Keratinocyte (primary cell): Measurements from ENCODE around the gene TMEM176B. TPM values are rescaled to one million over a fixed set of nuclear protein-coding genes. Genes with fewer than 3 reads are reported as not detected.
A peak's percentile ranks its signal among the peaks of the same experiment; 100 is the strongest.

Experiments
- DNase-seq: peaks from one replicate; pipeline ENCODE4 v3.0.0-alpha.2; 2011; ENCODE audit warnings: low read depth, missing footprints, low spot score
- FAIRE-seq: peaks from 2 replicates; lab custom pipeline; 2011; peaks lifted over from hg19 to GRCh38; lab: Jason Lieb, UNC
- H2AFZ ChIP-seq: 2 replicates; pipeline ENCODE4 v1.6.0; 2012; ENCODE audit warnings: low read length, control low read depth, inconsistent platforms; ENCODE audit not compliant: control insufficient read depth
- H3K27ac ChIP-seq: 2 replicates; pipeline ENCODE4 v1.5.1; 2011; ENCODE audit warnings: low read length; ENCODE audit not compliant: control insufficient read depth, insufficient read depth
- H3K27me3 ChIP-seq: 3 replicates; pipeline ENCODE4 v1.6.0; 2011; ENCODE audit warnings: low read length; ENCODE audit not compliant: control insufficient read depth, insufficient read depth; ENCODE audit errors: extremely low read depth
- H3K36me3 ChIP-seq, 2 experiments: 2 replicates in 1 of 2; 3 replicates in 1 of 2; pipeline ENCODE4 v1.5.1; 2011; ENCODE audit warnings: low read length in 2 of 2, mild to moderate bottlenecking in 1 of 2; ENCODE audit not compliant: control insufficient read depth in 2 of 2, insufficient read depth in 2 of 2; ENCODE audit errors: extremely low read depth in 1 of 2
- H3K4me1 ChIP-seq: 3 replicates; pipeline ENCODE4 v1.5.1; 2011; ENCODE audit warnings: low read length; ENCODE audit not compliant: control insufficient read depth, insufficient read depth; ENCODE audit errors: extremely low read depth
- H3K4me2 ChIP-seq: 3 replicates; pipeline ENCODE4 v1.6.0; 2011; ENCODE audit warnings: low read depth, low read length; ENCODE audit not compliant: control insufficient read depth, insufficient read depth; ENCODE audit errors: extremely low read depth
- H3K4me3 ChIP-seq, 3 experiments: fragments of 200-600 bp in 1 of 3; sonication (generic) in 1 of 3; 2 replicates in 2 of 3; 3 replicates in 1 of 3; pipeline ENCODE4 v1.5.1; 2011 to 2016; ENCODE audit warnings: low read length in 3 of 3, mild to moderate bottlenecking in 3 of 3, control low read depth in 2 of 3, inconsistent platforms in 1 of 3, low read depth in 1 of 3, mixed read lengths in 1 of 3, mixed run types in 1 of 3, moderate library complexity in 1 of 3; ENCODE audit not compliant: control insufficient read depth in 2 of 3, insufficient read depth in 2 of 3; ENCODE audit errors: extremely low read depth in 1 of 3
- H3K79me2 ChIP-seq: 2 replicates; pipeline ENCODE4 v1.6.0; 2012; ENCODE audit warnings: low read length; ENCODE audit not compliant: control insufficient read depth, insufficient read depth
- H3K9ac ChIP-seq: 3 replicates; pipeline ENCODE4 v1.6.0; 2011; ENCODE audit warnings: low read length; ENCODE audit not compliant: control insufficient read depth, insufficient read depth; ENCODE audit errors: extremely low read depth
- H3K9me1 ChIP-seq: 3 replicates; pipeline ENCODE4 v1.6.0; 2011; ENCODE audit warnings: low read length; ENCODE audit not compliant: control insufficient read depth, insufficient read depth; ENCODE audit errors: extremely low read depth
- H3K9me3 ChIP-seq: 2 replicates; pipeline ENCODE4 v1.5.1; 2012; ENCODE audit warnings: low read depth, low read length; ENCODE audit not compliant: control insufficient read depth
- H4K20me1 ChIP-seq: 3 replicates; pipeline ENCODE4 v1.6.0; 2011; ENCODE audit warnings: low read length; ENCODE audit not compliant: control insufficient read depth, insufficient read depth; ENCODE audit errors: extremely low read depth
- CTCF ChIP-seq, 3 experiments: IDR thresholded peaks in 1 of 3; conservative IDR thresholded peaks in 1 of 3; optimal IDR thresholded peaks in 1 of 3; 2 replicates in 2 of 3; 3 replicates in 1 of 3; pipeline versions ENCODE3 to v1.5.1; 2011; ENCODE audit warnings: low read length in 3 of 3, mild to moderate bottlenecking in 3 of 3, moderate library complexity in 2 of 3, control low read depth in 1 of 3, inconsistent platforms in 1 of 3; ENCODE audit not compliant: insufficient read depth in 2 of 3; ENCODE audit errors: extremely low read depth in 1 of 3
- EZH2 ChIP-seq: IDR thresholded peaks from one replicate; pipeline ENCODE4 v1.6.1; 2012; ENCODE audit warnings: inconsistent platforms, mild to moderate bottlenecking, low read length, moderate library complexity
- dilution Hi-C: fragments of 300-500 bp; cut with MboI; formaldehyde crosslinking; loops from one replicate; pipeline ENCODE4 v1.7.0; 2020; ENCODE audit warnings: low sequenced_read_pairs; ENCODE audit not compliant: extremely low pct_ligation_motif_present
- polyA plus RNA-seq, 5 experiments: library from polyadenylated mRNA; depleted of rRNA in 3 of 5; stranded (reverse) in 3 of 5; stranded (forward) in 1 of 5; unstranded in 1 of 5; fragments of >200 nt; gene quantifications; 1 replicate in 1 of 5; 2 replicates in 3 of 5; 3 replicates in 1 of 5; pipeline versions ENCODE4 v1.2.1 to v1.2.3, GENCODE V29; 2011 to 2012; ENCODE audit warnings: missing spikeins in 2 of 5, low read depth in 1 of 5, low replicate concordance in 1 of 5

TMEM176B gene
- polyA plus RNA-seq, 1 donor (not counting 4 experiments of a cell fraction or from before 2014, with no cell fraction given): not detected

GRCh38 chr7:150780292-150780691, 19.9 kb downstream of the TMEM176B start:
- TF ChIP-seq CTCF (optimal IDR thresholded peaks at IDR 0.05 in 1 of 3, IDR thresholded peaks at IDR 0.05 in 1 of 3, conservative IDR thresholded peaks at IDR 0.05 in 1 of 3; ENCODE audit: extremely low read depth in 1 of 3, insufficient read depth in 2 of 3, low read length in 3 of 3) (no peak), EZH2 (no peak)
- Histone ChIP-seq H3K4me2 (no peak overlapping the region), H3K4me1 (no peaks in the 10 kb centered on the region), H3K36me3 (no peaks in the 10 kb centered on the region), H3K9me1 (no peaks in the 10 kb centered on the region), H3K9me3 (no peaks in the 10 kb centered on the region), H3K4me3 (no peak overlapping the region), H3K27ac (no peak overlapping the region), H2AFZ (no peak overlapping the region), H3K27me3 (peaks cover 2% of the 10 kb centered on the region), H3K9ac (no peak overlapping the region), H3K79me2 (no peaks in the 10 kb centered on the region), H4K20me1 (no peaks in the 10 kb centered on the region)
- dilution Hi-C loops: no loop called here
- DNase-seq: no peak
- no peak for FAIRE-seq

- FAIRE-seq (peak; percentile 72), DNase-seq (no peak)
- Histone ChIP-seq H3K9ac (no peak overlapping the region), H3K4me3 (no peak overlapping the region), H3K27me3 (no peaks in the 10 kb centered on the region), H3K36me3 (no peaks in the 10 kb centered on the region), H3K9me1 (no peaks in the 10 kb centered on the region), H3K9me3 (no peaks in the 10 kb centered on the region), H3K27ac (no peak overlapping the region), H2AFZ (no peak overlapping the region), H3K4me1 (no peaks in the 10 kb centered on the region), H3K79me2 (no peaks in the 10 kb centered on the region), H4K20me1 (no peaks in the 10 kb centered on the region), H3K4me2 (no peak overlapping the region)
- TF ChIP-seq CTCF (optimal IDR thresholded peaks at IDR 0.05 in 1 of 3, IDR thresholded peaks at IDR 0.05 in 1 of 3, conservative IDR thresholded peaks at IDR 0.05 in 1 of 3; ENCODE audit: extremely low read depth in 1 of 3, insufficient read depth in 2 of 3, low read length in 3 of 3) (peak; percentile 82 to 94 (median 86)), EZH2 (no peak)
- dilution Hi-C loops: no loop called here
These were observed 21.3 kb downstream of the TMEM176B start for GRCh38 chr7:150778738-150779301.
